Mammary epithelial cell (primary cell): ENCODE measurements around the gene ARMS2.

ENCODE experiments used
- EZH2 ChIP-seq: IDR thresholded peaks from 2 replicates; pipeline ENCODE4 v1.6.1; 2012; ENCODE audit warnings: low read length, inconsistent platforms, borderline replicate concordance
- TF ChIP-seq, protein P1 (sequence below), 2 donors: IDR thresholded peaks in 1 of 2; conservative IDR thresholded peaks in 1 of 2; 2 replicates each; pipeline ENCODE4 v1.5.1; 2011 to 2012; ENCODE audit warnings: inconsistent platforms in 2 of 2, low read length in 2 of 2, mild to moderate bottlenecking in 2 of 2, control low read depth in 1 of 2, low read depth in 1 of 2; ENCODE audit not compliant: insufficient read depth in 1 of 2; ENCODE audit errors: extremely low read depth in 1 of 2

DNA sequence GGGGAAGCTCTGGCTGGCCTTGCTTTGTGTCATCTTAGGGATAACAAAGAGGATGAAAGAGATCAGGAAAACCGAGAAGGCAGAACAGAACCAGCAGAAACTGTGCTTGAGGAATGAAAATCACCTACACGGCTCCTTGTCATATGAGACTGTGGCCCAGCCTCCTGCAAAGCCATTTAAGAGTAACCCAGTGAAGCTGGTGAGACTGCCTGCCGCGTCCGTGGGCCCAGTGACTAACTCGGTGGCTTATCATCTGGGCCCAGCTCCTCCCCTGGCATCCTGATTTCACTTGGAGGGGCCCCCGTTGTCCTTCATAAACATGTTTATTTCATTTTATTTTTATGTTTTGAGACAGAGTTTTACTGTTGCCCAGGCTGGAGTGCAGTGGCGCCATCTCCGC, 37.6 kb downstream of the ARMS2 start:
- TF ChIP-seq, protein P1, sequence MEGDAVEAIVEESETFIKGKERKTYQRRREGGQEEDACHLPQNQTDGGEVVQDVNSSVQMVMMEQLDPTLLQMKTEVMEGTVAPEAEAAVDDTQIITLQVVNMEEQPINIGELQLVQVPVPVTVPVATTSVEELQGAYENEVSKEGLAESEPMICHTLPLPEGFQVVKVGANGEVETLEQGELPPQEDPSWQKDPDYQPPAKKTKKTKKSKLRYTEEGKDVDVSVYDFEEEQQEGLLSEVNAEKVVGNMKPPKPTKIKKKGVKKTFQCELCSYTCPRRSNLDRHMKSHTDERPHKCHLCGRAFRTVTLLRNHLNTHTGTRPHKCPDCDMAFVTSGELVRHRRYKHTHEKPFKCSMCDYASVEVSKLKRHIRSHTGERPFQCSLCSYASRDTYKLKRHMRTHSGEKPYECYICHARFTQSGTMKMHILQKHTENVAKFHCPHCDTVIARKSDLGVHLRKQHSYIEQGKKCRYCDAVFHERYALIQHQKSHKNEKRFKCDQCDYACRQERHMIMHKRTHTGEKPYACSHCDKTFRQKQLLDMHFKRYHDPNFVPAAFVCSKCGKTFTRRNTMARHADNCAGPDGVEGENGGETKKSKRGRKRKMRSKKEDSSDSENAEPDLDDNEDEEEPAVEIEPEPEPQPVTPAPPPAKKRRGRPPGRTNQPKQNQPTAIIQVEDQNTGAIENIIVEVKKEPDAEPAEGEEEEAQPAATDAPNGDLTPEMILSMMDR (conservative IDR thresholded peaks at IDR 0.05 in 1 of 2, IDR thresholded peaks at IDR 0.05 in 1 of 2; ENCODE audit: extremely low read depth in 1 of 2, insufficient read depth in 1 of 2, low read depth in 1 of 2, low read length in 2 of 2), result no peak
- no peak for TF ChIP-seq EZH2
